H1 (cell line): ENCODE results near the gene RPRML. TPM values are rescaled to one million over a fixed set of nuclear protein-coding genes. Genes with fewer than 3 reads are reported as not detected.

Source experiments
- CTCF ChIA-PET: fragments of 300-600 bp; sonication (Branson Sonifier 250); formaldehyde crosslinking; loops from one replicate; lab custom pipeline; 2021; ENCODE audit not compliant: partially characterized antibody; lab: Charles Lee
- POLR2A ChIA-PET: fragments of 300-600 bp; sonication (Branson Sonifier 250); formaldehyde crosslinking; loops from one replicate; lab custom pipeline; 2021; ENCODE audit warnings: inconsistent platforms; ENCODE audit not compliant: partially characterized antibody; lab: Charles Lee
- DNase-seq, 2 experiments: peaks; one replicate each; pipeline versions ENCODE4 v3.0.0 to v3.0.0-alpha.2; 2010 to 2022; ENCODE audit warnings: low spot score in 2 of 2, low read depth in 1 of 2, mixed read lengths in 1 of 2
- FAIRE-seq: peaks from 2 replicates; lab custom pipeline; 2011; peaks lifted over from hg19 to GRCh38; lab: Jason Lieb, UNC
- H2AFZ ChIP-seq: 2 replicates; pipeline ENCODE4 v1.8.1; 2012; ENCODE audit warnings: low read length, inconsistent platforms
- H2AK5ac ChIP-seq: 2 replicates; pipeline ENCODE4 v1.6.1; 2013; ENCODE audit warnings: low read depth, low read length
- H2BK120ac ChIP-seq: replicated peaks from 2 replicates; pipeline ENCODE3; 2013; ENCODE audit warnings: low read depth, low read length, inconsistent platforms
- H2BK12ac ChIP-seq: 2 replicates; pipeline ENCODE4 v1.6.1; 2013; ENCODE audit warnings: low read depth, low read length
- H2BK15ac ChIP-seq: 2 replicates; pipeline ENCODE4 v1.6.1; 2013; ENCODE audit warnings: low read length
- H2BK20ac ChIP-seq: 2 replicates; pipeline ENCODE4 v1.6.1; 2013; ENCODE audit warnings: low read length
- H2BK5ac ChIP-seq: 2 replicates; pipeline ENCODE4 v1.6.1; 2013; ENCODE audit warnings: low read depth, low read length
- H3K14ac ChIP-seq: 2 replicates; pipeline ENCODE4 v1.6.1; 2013; ENCODE audit warnings: inconsistent platforms; ENCODE audit not compliant: insufficient read length
- H3K18ac ChIP-seq: 2 replicates; pipeline ENCODE4 v1.6.1; 2013; ENCODE audit warnings: low read length; ENCODE audit errors: extremely low read depth
- H3K23ac ChIP-seq: 2 replicates; pipeline ENCODE4 v1.6.1; 2013; ENCODE audit warnings: inconsistent platforms; ENCODE audit not compliant: insufficient read length
- H3K23me2 ChIP-seq: 2 replicates; pipeline ENCODE4 v1.6.1; 2013; ENCODE audit warnings: low read depth, low read length
- H3K27ac ChIP-seq: 2 replicates; pipeline ENCODE4 v1.6.1; 2011; ENCODE audit warnings: low read depth, low read length, inconsistent platforms
- H3K27me3 ChIP-seq, 4 experiments: replicated peaks in 1 of 4; 1 replicate in 1 of 4; 2 replicates in 3 of 4; pipeline versions ENCODE4 v1.6.1 to v1.8.1; 2011 to 2013; ENCODE audit warnings: low read length in 3 of 4, mild to moderate bottlenecking in 3 of 4, inconsistent platforms in 2 of 4, mixed read lengths in 2 of 4, moderate library complexity in 1 of 4; ENCODE audit not compliant: control insufficient read depth in 3 of 4, insufficient read depth in 3 of 4; ENCODE audit errors: extremely low read depth in 1 of 4
- H3K36me3 ChIP-seq, 4 experiments: 2 replicates each; pipeline versions ENCODE4 v1.6.1 to v1.8.1; 2011 to 2013; ENCODE audit warnings: mild to moderate bottlenecking in 4 of 4, low read length in 3 of 4, moderate library complexity in 2 of 4, control low read depth in 1 of 4, inconsistent platforms in 1 of 4; ENCODE audit not compliant: insufficient read depth in 4 of 4, control insufficient read depth in 2 of 4
- H3K4ac ChIP-seq: replicated peaks from 2 replicates; pipeline ENCODE3; 2013; ENCODE audit warnings: low read length, low read depth, mixed read lengths, inconsistent platforms; ENCODE audit not compliant: insufficient read length
- H3K4me1 ChIP-seq, 4 experiments: replicated peaks in 1 of 4; 1 replicate in 1 of 4; 2 replicates in 3 of 4; pipeline versions ENCODE4 v1.6.1 to v1.8.1; 2011 to 2013; ENCODE audit warnings: low read length in 3 of 4, inconsistent platforms in 2 of 4, mixed read lengths in 1 of 4; ENCODE audit not compliant: insufficient read depth in 4 of 4, control insufficient read depth in 3 of 4
- H3K4me2 ChIP-seq, 2 experiments: 2 replicates each; pipeline versions ENCODE4 v1.6.1 to v1.8.1; 2011 to 2013; ENCODE audit warnings: low read depth in 2 of 2, low read length in 2 of 2, control low read depth in 1 of 2, inconsistent platforms in 1 of 2, mild to moderate bottlenecking in 1 of 2; ENCODE audit not compliant: insufficient read depth in 1 of 2
- H3K4me3 ChIP-seq, 4 experiments: fragments of 200-600, 300-600 bp in 1 of 4; sonication (generic), shearing (Covaris generic), sonication (Bioruptor Twin) in 1 of 4; 2 replicates each; pipeline versions ENCODE4 v1.5.1 to v1.8.1; 2011 to 2016; ENCODE audit warnings: low read length in 4 of 4, low read depth in 3 of 4, control low read depth in 2 of 4, inconsistent platforms in 2 of 4, mild to moderate bottlenecking in 2 of 4, mixed read lengths in 1 of 4, moderate library complexity in 1 of 4; ENCODE audit not compliant: insufficient read depth in 2 of 4; ENCODE audit errors: extremely low read depth in 1 of 4
- H3K56ac ChIP-seq: replicated peaks from 2 replicates; pipeline ENCODE3; 2013; ENCODE audit warnings: low read depth, mild to moderate bottlenecking, mixed read lengths, low read length, inconsistent platforms; ENCODE audit not compliant: insufficient read length
- H3K79me1 ChIP-seq: 2 replicates; pipeline ENCODE4 v1.6.1; 2013; ENCODE audit warnings: low read depth, low read length, control low read depth
- H3K79me2 ChIP-seq, 2 experiments: 2 replicates each; pipeline versions ENCODE4 v1.6.1 to v1.8.1; 2012 to 2013; ENCODE audit warnings: low read length in 2 of 2, mild to moderate bottlenecking in 2 of 2, inconsistent platforms in 1 of 2; ENCODE audit not compliant: insufficient read depth in 2 of 2, control insufficient read depth in 1 of 2
- H3K9ac ChIP-seq, 4 experiments: replicated peaks in 1 of 4; 1 replicate in 1 of 4; 2 replicates in 3 of 4; pipeline versions ENCODE4 v1.6.1 to v1.8.1; 2011 to 2013; ENCODE audit warnings: low read depth in 3 of 4, low read length in 3 of 4, control low read depth in 2 of 4, mild to moderate bottlenecking in 2 of 4, moderate library complexity in 2 of 4, inconsistent platforms in 1 of 4; ENCODE audit errors: extremely low read depth in 1 of 4
- H3K9me3 ChIP-seq, 2 experiments: 2 replicates each; pipeline versions ENCODE4 v1.6.1 to v1.8.1; 2012 to 2013; ENCODE audit warnings: mild to moderate bottlenecking in 2 of 2, moderate library complexity in 2 of 2, control low read depth in 1 of 2, inconsistent platforms in 1 of 2, low read depth in 1 of 2, low read length in 1 of 2, mixed read lengths in 1 of 2; ENCODE audit not compliant: insufficient read depth in 2 of 2
- H4K20me1 ChIP-seq, 2 experiments: replicated peaks in 1 of 2; 2 replicates each; pipeline versions ENCODE3 to v1.8.1; 2011 to 2013; ENCODE audit warnings: inconsistent platforms in 2 of 2, low read length in 2 of 2, mild to moderate bottlenecking in 1 of 2; ENCODE audit not compliant: insufficient read depth in 2 of 2, control insufficient read depth in 1 of 2
- H4K5ac ChIP-seq: 2 replicates; pipeline ENCODE4 v1.6.1; 2013; ENCODE audit warnings: low read length, low read depth, mixed read lengths, inconsistent platforms; ENCODE audit not compliant: insufficient read length
- H4K8ac ChIP-seq: 2 replicates; pipeline ENCODE4 v1.8.0; 2013; ENCODE audit warnings: mild to moderate bottlenecking, moderate library complexity, low read length, inconsistent platforms; ENCODE audit not compliant: insufficient read depth; ENCODE audit errors: extremely low read depth
- H4K91ac ChIP-seq: replicated peaks from 2 replicates; pipeline ENCODE3; 2013; ENCODE audit warnings: low read length, mixed read lengths, inconsistent platforms; ENCODE audit not compliant: insufficient read length
- WGBS, 2 experiments: shearing (Covaris generic) in 1 of 2; methylation state at CpG; one replicate each; pipeline versions ENCODE4 v1.1.6 to v1.1.7; 2013 to 2015; ENCODE audit warnings: low lambda C conversion rate in 2 of 2, mixed read lengths in 2 of 2, inconsistent platforms in 1 of 2, low coverage in 1 of 2, missing lambda C conversion rate in 1 of 2; ENCODE audit not compliant: insufficient replicate concordance in 2 of 2, insufficient coverage in 1 of 2, insufficient read length in 1 of 2; ENCODE audit errors: extremely low coverage in 1 of 2, missing lambda C conversion rate in 1 of 2; 5-methylcytosine and 5-hydroxymethylcytosine counted together
- polyA plus RNA-seq, 7 experiments: library from polyadenylated mRNA; depleted of rRNA in 3 of 7; stranded (reverse) in 5 of 7; unstranded in 2 of 7; fragments of >200 nt in 5 of 7; fragments of 200-250 nt in 2 of 7; gene quantifications; 1 replicate in 5 of 7; 2 replicates in 1 of 7; 4 replicates in 1 of 7; pipeline versions ENCODE4 v1.2.1 to v1.2.3, GENCODE V29; 2011 to 2013; ENCODE audit warnings: missing spikeins in 2 of 7, mixed read lengths in 2 of 7
- total RNA-seq: library from RNA; stranded (reverse); fragmentation: NEBNext Ultra II Directional; extraction: Animal tissue kit (Norgen Biotek cat#: 25700); gene quantifications from 2 replicates; pipeline ENCODE4 v1.2.1, GENCODE V29; 2021

RPRML gene
- total and polyA plus RNA-seq, 2 of the 8 experiments (the other 6 are each of a cell fraction or from before 2014, with no cell fraction given): 3.5 to 5.5 TPM

DNA sequence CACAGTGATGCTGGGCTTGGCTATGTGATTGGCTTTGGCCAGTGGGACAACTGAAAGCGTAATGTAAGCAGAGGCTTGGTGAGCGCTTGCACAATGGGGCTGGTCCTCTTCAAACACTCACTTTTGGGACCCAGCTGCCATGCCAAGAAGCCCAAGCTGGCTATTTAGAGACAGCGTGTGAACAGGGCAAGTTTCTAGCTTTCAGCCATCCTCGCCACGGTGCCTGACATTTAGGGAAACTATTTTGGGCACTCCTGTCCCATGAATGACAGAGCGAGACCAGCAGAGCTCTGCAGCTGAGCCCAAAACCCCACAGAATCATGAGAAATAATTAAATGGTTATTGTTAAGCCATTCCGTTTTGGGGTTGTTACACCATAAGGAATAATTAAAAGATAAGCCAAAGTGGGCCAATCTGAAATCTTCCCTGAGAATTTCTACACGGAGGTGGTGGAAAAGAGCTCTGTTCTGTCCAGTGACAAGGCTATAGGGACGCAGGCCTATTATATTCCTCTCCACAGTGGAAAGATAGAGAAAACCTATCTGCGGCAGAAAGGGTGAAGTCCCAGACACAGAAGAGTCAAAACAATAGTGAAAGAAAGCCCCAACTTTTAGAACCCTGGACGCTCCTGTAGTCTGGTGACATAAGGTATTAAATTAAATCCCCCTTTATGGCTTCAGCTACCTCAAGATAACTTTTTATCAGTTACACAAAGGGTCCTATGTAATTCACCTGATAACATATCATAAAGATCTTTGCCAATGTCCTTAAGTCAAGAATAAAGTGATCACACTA is 10.8 kb upstream of the RPRML start:
- WGBS, 2 experiments: 66% methylated on average over 11 of the region's 11 CpGs; no CpG with 5 or more reads in 1 of the 2 experiments
- CTCF ChIA-PET: interaction anchor here (0.6 to 1.8 kb wide), 9 partner anchors 9 to 147 kb away, joined by 3 to 6 read pairs (median 3); no protein-coding TSS in a partner anchor
- POLR2A ChIA-PET: interaction anchor here (0.7 kb wide), 1 partner anchor 43 kb away, joined by 3 read pairs; no protein-coding TSS in a partner anchor

More for the DNA sequence above, 10.8 kb upstream of the RPRML start:
- Histone ChIP-seq H2BK20ac (no peak overlapping the region), H4K91ac (no peak overlapping the region), H2BK15ac (no peak overlapping the region), H2AFZ (no peak overlapping the region), H3K79me1 (no peaks in the 10 kb centered on the region), H3K27me3 (peaks cover 0 to 3% (median 0%) of the 10 kb centered on the region in 4 experiments; a peak in 1 of 7 replicates), H3K79me2 (no peaks in the 10 kb centered on the region), H3K56ac (no peak overlapping the region), H3K4ac (no peak overlapping the region), H3K4me2 (no peak overlapping the region), H3K18ac (no peak overlapping the region), H3K9ac (no peak overlapping the region), H3K23ac (no peak overlapping the region), H3K4me1 (no peaks in the 10 kb centered on the region), H4K20me1 (no peaks in the 10 kb centered on the region), H2BK12ac (no peak overlapping the region), H2BK120ac (no peak overlapping the region), H2AK5ac (no peak overlapping the region), H3K36me3 (no peaks in the 10 kb centered on the region), H3K14ac (no peak overlapping the region), H3K23me2 (no peaks in the 10 kb centered on the region), H3K4me3 (no peak overlapping the region), H4K8ac (no peak overlapping the region; the same call in 1 of the 2 replicates), H2BK5ac (no peak overlapping the region), H4K5ac (no peak overlapping the region), H3K9me3 (no peaks in the 10 kb centered on the region), H3K27ac (no peak overlapping the region)
- DNase-seq (no peak), FAIRE-seq (no peak)
